B cell (primary cell): ENCODE measurements around the gene EIF3I.

Experiments used
- CTCF ChIP-seq: fragments of 200-600 bp; IDR thresholded peaks from one replicate; pipeline ENCODE4 v1.8.0; 2022; ENCODE audit warnings: antibody characterized with exemption, mild to moderate bottlenecking
- EZH2 ChIP-seq: IDR thresholded peaks from 2 replicates; pipeline ENCODE4 v1.6.1; 2012; ENCODE audit warnings: borderline replicate concordance, low read depth, mild to moderate bottlenecking, moderate library complexity, low read length; ENCODE audit not compliant: insufficient read depth, poor library complexity, severe bottlenecking

- TF ChIP-seq CTCF (no peak), EZH2 (no peak)
Observed at GRCh38 chr1:32184650-32185049, 37.6 kb upstream of the EIF3I start.
